HepG2 (cell line): ENCODE data around the gene ACBD6.

ENCODE experiments used
- HNRNPL ChIP-seq: fragments of 200-400 bp; formaldehyde crosslinking; IDR thresholded peaks from 2 replicates; pipeline ENCODE4 v1.6.1; 2017; ENCODE audit warnings: mild to moderate bottlenecking, low read depth, low read length
- MEIS2 ChIP-seq: sonication (generic); formaldehyde crosslinking; IDR thresholded peaks from 2 replicates; pipeline ENCODE4 v1.9.0; 2021; ENCODE audit warnings: mild to moderate bottlenecking, missing genetic modification reagents
- TBX3 ChIP-seq: fragments of 450-650 bp; IDR thresholded peaks from 2 replicates; pipeline ENCODE4 v1.6.1; 2017; ENCODE audit warnings: antibody characterized with exemption, mild to moderate bottlenecking, inconsistent platforms, borderline replicate concordance
- ZFP36L2 ChIP-seq: sonication (generic); formaldehyde crosslinking; IDR thresholded peaks from 2 replicates; pipeline ENCODE4 v1.4.0; 2020; ENCODE audit warnings: missing genetic modification reagents
- ZMYM4 ChIP-seq: sonication (generic); formaldehyde crosslinking; IDR thresholded peaks from 2 replicates; pipeline ENCODE4 v1.8.1; 2023; ENCODE audit warnings: mild to moderate bottlenecking, missing genetic modification reagents
- TF ChIP-seq, protein P1 (sequence below): sonication (generic); formaldehyde crosslinking; IDR thresholded peaks from 2 replicates; pipeline ENCODE4 v1.4.0; 2020; ENCODE audit warnings: missing genetic modification reagents, borderline replicate concordance

DNA sequence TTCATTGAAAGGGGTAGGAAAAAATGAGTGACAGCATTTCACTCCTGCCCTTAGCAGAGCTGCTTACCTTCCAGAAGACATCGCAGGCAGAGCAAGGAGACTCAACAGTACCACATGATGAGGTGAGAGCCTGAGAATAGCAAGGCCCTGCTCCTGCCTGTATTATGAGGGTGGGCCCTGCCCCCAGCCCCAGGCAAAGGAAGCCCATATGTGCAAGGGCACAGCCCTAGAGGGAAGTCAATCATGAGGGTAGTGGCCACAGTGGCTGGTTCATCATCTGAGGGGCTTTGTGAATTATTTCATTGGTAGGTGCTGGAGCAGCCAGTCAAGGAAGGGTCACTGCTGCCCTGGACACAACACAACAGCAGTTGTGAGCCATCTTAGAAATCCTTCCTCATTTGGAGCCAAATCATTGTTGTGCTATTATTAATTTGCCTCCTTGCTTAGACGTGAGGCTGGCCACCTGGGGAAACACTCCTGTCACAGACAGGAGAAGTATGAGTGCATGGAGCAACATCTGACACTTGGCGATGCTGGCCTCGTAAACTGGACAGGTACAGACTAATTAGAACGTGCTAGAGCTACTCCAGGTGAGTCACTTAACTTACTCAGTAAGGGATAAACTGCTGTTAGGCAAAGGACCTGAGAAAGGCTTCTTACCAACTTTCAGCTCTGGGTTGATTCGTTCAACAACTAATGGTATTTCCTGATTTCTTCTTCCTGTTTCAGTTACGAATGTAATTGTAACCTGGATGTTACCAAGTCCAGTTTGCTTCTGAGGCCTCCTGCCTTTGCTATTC is 22.7 kb upstream of the ACBD6 start:
- TF ChIP-seq, protein P1, sequence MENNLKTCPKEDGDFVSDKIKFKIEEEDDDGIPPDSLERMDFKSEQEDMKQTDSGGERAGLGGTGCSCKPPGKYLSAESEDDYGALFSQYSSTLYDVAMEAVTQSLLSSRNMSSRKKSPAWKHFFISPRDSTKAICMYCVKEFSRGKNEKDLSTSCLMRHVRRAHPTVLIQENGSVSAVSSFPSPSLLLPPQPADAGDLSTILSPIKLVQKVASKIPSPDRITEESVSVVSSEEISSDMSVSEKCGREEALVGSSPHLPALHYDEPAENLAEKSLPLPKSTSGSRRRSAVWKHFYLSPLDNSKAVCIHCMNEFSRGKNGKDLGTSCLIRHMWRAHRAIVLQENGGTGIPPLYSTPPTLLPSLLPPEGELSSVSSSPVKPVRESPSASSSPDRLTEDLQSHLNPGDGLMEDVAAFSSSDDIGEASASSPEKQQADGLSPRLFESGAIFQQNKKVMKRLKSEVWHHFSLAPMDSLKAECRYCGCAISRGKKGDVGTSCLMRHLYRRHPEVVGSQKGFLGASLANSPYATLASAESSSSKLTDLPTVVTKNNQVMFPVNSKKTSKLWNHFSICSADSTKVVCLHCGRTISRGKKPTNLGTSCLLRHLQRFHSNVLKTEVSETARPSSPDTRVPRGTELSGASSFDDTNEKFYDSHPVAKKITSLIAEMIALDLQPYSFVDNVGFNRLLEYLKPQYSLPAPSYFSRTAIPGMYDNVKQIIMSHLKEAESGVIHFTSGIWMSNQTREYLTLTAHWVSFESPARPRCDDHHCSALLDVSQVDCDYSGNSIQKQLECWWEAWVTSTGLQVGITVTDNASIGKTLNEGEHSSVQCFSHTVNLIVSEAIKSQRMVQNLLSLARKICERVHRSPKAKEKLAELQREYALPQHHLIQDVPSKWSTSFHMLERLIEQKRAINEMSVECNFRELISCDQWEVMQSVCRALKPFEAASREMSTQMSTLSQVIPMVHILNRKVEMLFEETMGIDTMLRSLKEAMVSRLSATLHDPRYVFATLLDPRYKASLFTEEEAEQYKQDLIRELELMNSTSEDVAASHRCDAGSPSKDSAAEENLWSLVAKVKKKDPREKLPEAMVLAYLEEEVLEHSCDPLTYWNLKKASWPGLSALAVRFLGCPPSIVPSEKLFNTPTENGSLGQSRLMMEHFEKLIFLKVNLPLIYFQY: no peak
- TF ChIP-seq HNRNPL (no peak), ZMYM4 (CRISPR knock-in tag) (no peak), MEIS2 (no peak), ZFP36L2 (CRISPR knock-in tag) (no peak), TBX3 (no peak)
